K562 (cell line): ENCODE results near the gene KNDC1. TPM values are rescaled to one million over a fixed set of nuclear protein-coding genes. Genes with fewer than 3 reads are reported as not detected.

ENCODE experiments used
- ATAC-seq: fragments of 200-7000 bp; cut with Tn5 transposase; 3 replicates; pipeline ENCODE4 v1.9.1; 2020; ENCODE audit warnings: moderate library complexity
- BruUV-seq: library from RNA; stranded (reverse); fragments of 400-500 nt; replicated peaks from 2 replicates; lab custom pipeline; 2021; lab: Mats Ljungman, UMichigan
- CTCF ChIA-PET: fragments of 300-600 bp; formaldehyde crosslinking; extraction: SDS; loops from one replicate; lab custom pipeline; 2021; ENCODE audit warnings: low intra/inter-chr PET ratio; lab: Yijun Ruan, JAX
- POLR2A ChIA-PET: fragments of 300-600, 350-650 bp; sonication (Branson Sonifier 250); formaldehyde crosslinking; extraction: SDS; loops from one replicate; lab custom pipeline; 2021; ENCODE audit warnings: antibody characterized with exemption, inconsistent platforms; lab: Yijun Ruan, JAX
- DNase-seq, 4 experiments: peaks; one replicate each; pipeline versions ENCODE4 v3.0.0 to v3.0.0-alpha.2; 2011 to 2018; ENCODE audit warnings: low spot score in 3 of 4, mixed read lengths in 3 of 4; ENCODE audit errors: extremely low read depth in 1 of 4
- FAIRE-seq: peaks from 2 replicates; lab custom pipeline; 2011; peaks lifted over from hg19 to GRCh38; lab: Jason Lieb, UNC
- H2AFZ ChIP-seq: 2 replicates; pipeline ENCODE4 v1.6.0; 2011; ENCODE audit warnings: low read depth, low read length, control low read depth, inconsistent platforms
- H3K27ac ChIP-seq: fragments of 200-600 bp; 3 replicates; pipeline ENCODE4 v1.8.0; 2011; ENCODE audit warnings: low read depth, mild to moderate bottlenecking, control low read depth, inconsistent platforms, low read length, moderate library complexity, mixed read lengths; ENCODE audit errors: extremely low read depth
- H3K27me3 ChIP-seq, 2 experiments: fragments of 300-600 bp in 1 of 2; 2 replicates in 1 of 2; 3 replicates in 1 of 2; pipeline versions ENCODE4 v1.6.0 to v1.8.0; 2011; ENCODE audit warnings: inconsistent platforms in 2 of 2, low read length in 2 of 2, mild to moderate bottlenecking in 1 of 2, mixed read lengths in 1 of 2, moderate library complexity in 1 of 2; ENCODE audit not compliant: control insufficient read depth in 2 of 2, insufficient read depth in 2 of 2
- H3K36me3 ChIP-seq: fragments of 300-600 bp; 3 replicates; pipeline ENCODE4 v1.8.0; 2011; ENCODE audit warnings: mild to moderate bottlenecking, low read length, inconsistent platforms; ENCODE audit not compliant: control insufficient read depth, insufficient read depth
- H3K4me1 ChIP-seq, 2 experiments: fragments of 200-600 bp in 1 of 2; replicated peaks in 1 of 2; 2 replicates in 1 of 2; 3 replicates in 1 of 2; pipeline versions ENCODE4 v1.5.1 to v1.8.0; 2011; ENCODE audit warnings: inconsistent platforms in 2 of 2, low read length in 2 of 2, mild to moderate bottlenecking in 1 of 2, mixed read lengths in 1 of 2, moderate library complexity in 1 of 2; ENCODE audit not compliant: control insufficient read depth in 2 of 2, insufficient read depth in 2 of 2
- H3K4me2 ChIP-seq: 2 replicates; pipeline ENCODE4 v1.6.1; 2011; ENCODE audit warnings: low read length, control low read depth, inconsistent platforms, mixed read lengths; ENCODE audit not compliant: insufficient read depth
- H3K4me3 ChIP-seq: fragments of 200-600 bp; sonication (generic), shearing (Covaris generic); 2 replicates; pipeline ENCODE4 v1.5.1; 2016; ENCODE audit warnings: control low read depth, inconsistent platforms
- H3K79me2 ChIP-seq: fragments of 200-600 bp; 3 replicates; pipeline ENCODE4 v1.8.0; 2011; ENCODE audit warnings: low read length, inconsistent platforms; ENCODE audit not compliant: control insufficient read depth, insufficient read depth
- H3K9ac ChIP-seq, 2 experiments: 2 replicates each; pipeline versions ENCODE4 v1.6.0 to v1.6.1; 2011; ENCODE audit warnings: low read depth in 2 of 2, low read length in 2 of 2, control low read depth in 1 of 2, inconsistent platforms in 1 of 2, mild to moderate bottlenecking in 1 of 2, mixed read lengths in 1 of 2; ENCODE audit not compliant: insufficient read depth in 1 of 2
- H3K9me1 ChIP-seq: one replicate; pipeline ENCODE4 v1.6.0; 2011; ENCODE audit warnings: inconsistent platforms, mild to moderate bottlenecking, low read length, moderate library complexity; ENCODE audit not compliant: control insufficient read depth, insufficient read depth
- H3K9me3 ChIP-seq: replicated peaks from 2 replicates; pipeline ENCODE4 v1.5.1; 2011; ENCODE audit warnings: low read depth, low read length, inconsistent platforms; ENCODE audit not compliant: control insufficient read depth, insufficient read depth
- H4K20me1 ChIP-seq: replicated peaks from 2 replicates; pipeline ENCODE4 v1.6.1; 2011; ENCODE audit warnings: low read length, inconsistent platforms, mixed read lengths; ENCODE audit not compliant: control insufficient read depth, insufficient read depth
- CC2D1A ChIP-seq: fragments of 450-650 bp; IDR thresholded peaks from 2 replicates; pipeline ENCODE4 v1.6.1; 2017; ENCODE audit warnings: mild to moderate bottlenecking
- PHTF2 ChIP-seq: fragments of 250-450 bp; sonication (Bioruptor Pico); IDR thresholded peaks from 2 replicates; pipeline ENCODE4 v1.5.0; 2021; ENCODE audit warnings: mild to moderate bottlenecking
- SIN3B ChIP-seq: fragments of 450-650 bp; IDR thresholded peaks from 2 replicates; pipeline ENCODE4 v1.6.1; 2017; ENCODE audit warnings: low read depth, mild to moderate bottlenecking, moderate library complexity
- SRSF3 ChIP-seq: fragments of 200-400 bp; formaldehyde crosslinking; IDR thresholded peaks from 2 replicates; pipeline ENCODE4 v1.6.1; 2016; ENCODE audit warnings: mild to moderate bottlenecking, low read length, moderate library complexity; ENCODE audit not compliant: insufficient read depth
- ZNF699 ChIP-seq: fragments of 250-450 bp; sonication (Bioruptor Pico); IDR thresholded peaks from 2 replicates; pipeline ENCODE4 v1.8.0; 2021; ENCODE audit warnings: mild to moderate bottlenecking, moderate library complexity; ENCODE audit not compliant: insufficient replicate concordance
- WGBS: fragments of 100-300 bp; shearing (Covaris generic); methylation state at CpG from one replicate; pipeline ENCODE4 v1.1.6; 2016; ENCODE audit warnings: low coverage, mixed read lengths; ENCODE audit not compliant: insufficient coverage; ENCODE audit errors: missing lambda C conversion rate; 5-methylcytosine and 5-hydroxymethylcytosine counted together
- in situ Hi-C: fragments of 300-500 bp; cut with MboI; formaldehyde crosslinking; loops from 4 replicates; pipeline ENCODE4 v1.15.0; 2018; ENCODE audit warnings: inconsistent platforms, mixed read lengths
- intact Hi-C: fragments of 100-400 bp; cut with micrococcal nuclease; formaldehyde crosslinking; loops from 2 replicates; pipeline ENCODE4 v1.14.2; 2022
- polyA plus RNA-seq, 8 experiments: library from polyadenylated mRNA; depleted of rRNA in 4 of 8; stranded (reverse) in 5 of 8; unstranded in 3 of 8; fragments of >200 nt; fragmentation: Nextera tagmentation in 2 of 8; fragmentation: Illumina TruSeq in 1 of 8; extraction: Ambion mirVana in 2 of 8; extraction: Trizol in 1 of 8; gene quantifications; 2 replicates each; pipeline versions ENCODE4 v1.2.1 to v1.2.3, GENCODE V29; 2011 to 2014; ENCODE audit warnings: inconsistent platforms in 1 of 8, missing spikeins in 1 of 8
- total RNA-seq, 7 experiments: library from RNA; depleted of rRNA in 6 of 7; stranded (reverse); fragments of >200 nt in 6 of 7; fragmentation: Illumina TruSeq in 2 of 7; extraction: Trizol in 2 of 7; gene quantifications; 2 replicates each; pipeline versions ENCODE4 v1.2.1 to v1.2.3, GENCODE V29; 2011 to 2021; ENCODE audit warnings: low replicate concordance in 1 of 7
- TF ChIP-seq, protein P1 (sequence below): fragments of 450-650 bp; conservative IDR thresholded peaks from 2 replicates; pipeline ENCODE4 v1.6.1; 2016; ENCODE audit warnings: missing genetic modification characterization, low read depth, mild to moderate bottlenecking, control low read depth, missing compliant biosample characterization
- TF ChIP-seq, protein P2 (sequence below): sonication (generic); formaldehyde crosslinking; IDR thresholded peaks from 2 replicates; pipeline ENCODE4 v1.8.0; 2022; ENCODE audit warnings: missing genetic modification reagents, mild to moderate bottlenecking, borderline replicate concordance
- TF ChIP-seq, protein P3 (sequence below): sonication (generic); formaldehyde crosslinking; IDR thresholded peaks from 2 replicates; pipeline ENCODE4 v1.8.1; 2023; ENCODE audit warnings: mild to moderate bottlenecking, missing genetic modification reagents
- TF ChIP-seq, protein P4 (sequence below): sonication (generic); formaldehyde crosslinking; IDR thresholded peaks from 2 replicates; pipeline ENCODE4 v1.8.0; 2022; ENCODE audit warnings: mild to moderate bottlenecking, missing genetic modification reagents, borderline replicate concordance
- TF ChIP-seq, protein P5 (sequence below), 3 experiments: fragments of 200-800 bp in 1 of 3; sonication (Bioruptor generic) in 1 of 3; sonication (generic) in 1 of 3; formaldehyde crosslinking in 1 of 3; IDR thresholded peaks; 2 replicates each; pipeline versions ENCODE4 v1.6.1 to v1.8.0; 2016 to 2022; ENCODE audit warnings: mild to moderate bottlenecking in 2 of 3, missing compliant biosample characterization in 2 of 3, missing genetic modification characterization in 2 of 3, missing genetic modification reagents in 1 of 3

KNDC1 gene
- total and polyA plus RNA-seq, 9 of the 15 experiments (the other 6 are each of a cell fraction or from before 2014, with no cell fraction given): 0.07 to 0.26 (median 0.11) TPM; not detected in 6

DNA sequence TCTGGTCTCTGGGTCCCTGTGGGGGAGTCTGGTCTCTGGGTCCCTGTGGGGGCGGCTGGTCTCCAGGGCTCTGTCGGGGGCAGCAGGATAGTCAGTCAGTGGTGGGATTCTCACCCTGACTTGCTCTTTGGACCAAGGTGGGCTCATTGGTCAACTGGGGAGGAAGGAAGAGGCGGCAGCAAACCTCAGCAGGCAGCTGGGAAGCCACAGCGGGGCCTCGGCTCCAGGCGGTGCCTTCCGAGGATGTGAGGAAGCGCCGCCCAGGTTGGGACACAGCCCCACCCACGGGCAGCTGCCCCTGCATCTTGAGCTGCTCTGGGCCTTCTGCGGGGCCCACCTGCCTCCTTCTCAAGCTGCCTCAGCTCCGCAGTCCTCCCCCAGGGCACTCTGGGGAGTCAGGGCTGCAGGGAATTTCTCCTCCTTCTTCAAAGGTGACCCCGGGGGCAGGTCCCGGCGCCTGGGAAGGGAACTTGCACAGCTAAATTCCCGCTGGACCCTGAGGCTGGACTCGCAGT, 20.4 kb upstream of the KNDC1 start (continued):
- TF ChIP-seq, protein P1, sequence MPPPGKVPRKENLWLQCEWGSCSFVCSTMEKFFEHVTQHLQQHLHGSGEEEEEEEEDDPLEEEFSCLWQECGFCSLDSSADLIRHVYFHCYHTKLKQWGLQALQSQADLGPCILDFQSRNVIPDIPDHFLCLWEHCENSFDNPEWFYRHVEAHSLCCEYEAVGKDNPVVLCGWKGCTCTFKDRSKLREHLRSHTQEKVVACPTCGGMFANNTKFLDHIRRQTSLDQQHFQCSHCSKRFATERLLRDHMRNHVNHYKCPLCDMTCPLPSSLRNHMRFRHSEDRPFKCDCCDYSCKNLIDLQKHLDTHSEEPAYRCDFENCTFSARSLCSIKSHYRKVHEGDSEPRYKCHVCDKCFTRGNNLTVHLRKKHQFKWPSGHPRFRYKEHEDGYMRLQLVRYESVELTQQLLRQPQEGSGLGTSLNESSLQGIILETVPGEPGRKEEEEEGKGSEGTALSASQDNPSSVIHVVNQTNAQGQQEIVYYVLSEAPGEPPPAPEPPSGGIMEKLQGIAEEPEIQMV: no peak

DNA sequence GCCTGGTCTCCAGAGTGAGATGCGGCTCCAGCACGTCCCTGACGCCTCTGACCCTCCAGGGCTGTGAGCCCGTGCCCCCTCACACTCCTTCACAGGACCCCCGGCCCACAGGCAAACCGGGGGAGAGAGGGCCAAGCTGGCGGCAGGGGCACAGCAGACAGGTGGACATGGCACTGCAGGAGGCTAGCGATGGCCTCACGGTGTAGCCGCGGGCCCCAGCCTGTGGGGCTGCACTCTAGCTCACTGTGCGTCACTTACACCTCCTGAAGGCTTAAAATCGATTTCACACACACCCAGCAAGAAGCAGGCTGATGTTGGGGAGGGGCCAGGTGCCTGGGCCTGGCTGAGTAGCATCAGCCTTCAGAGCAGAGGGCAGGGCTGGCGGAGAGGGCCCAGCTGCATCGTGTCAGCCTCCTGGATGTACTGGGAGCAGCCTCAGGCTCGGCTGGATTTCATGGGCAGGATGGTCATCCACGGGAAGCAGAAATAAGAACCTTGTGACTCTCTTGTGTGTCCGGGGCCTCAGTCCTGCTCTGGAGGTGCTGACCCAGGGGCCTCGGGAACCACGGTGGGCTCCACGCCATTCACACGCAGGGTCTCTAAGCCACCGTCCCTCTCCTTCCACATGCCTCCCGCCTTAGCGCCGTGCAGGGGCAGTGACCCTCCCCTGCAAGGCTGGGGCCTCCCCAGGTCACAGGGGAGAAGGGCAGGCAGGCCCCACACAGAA, 19.4 kb upstream of the KNDC1 start:
- no peaks in the 10 kb centered on the region for H3K79me2 ChIP-seq
- peaks cover 0 to 16% of the 10 kb centered on the region in 2 experiments; a peak in 2 of 5 replicates for H3K27me3 ChIP-seq
- POLR2A ChIA-PET: no interaction called here
- no TSS peak for BruUV-seq
- no peak overlapping the region for H3K9ac ChIP-seq
- H2AFZ ChIP-seq: no peak overlapping the region
- no peak overlapping the region for H3K4me2 ChIP-seq
- no peaks in the 10 kb centered on the region for H4K20me1 ChIP-seq
- no peak for ATAC-seq
- H3K4me3 ChIP-seq: no peak overlapping the region
- H3K9me3 ChIP-seq: no peaks in the 10 kb centered on the region
- no peaks in the 10 kb centered on the region for H3K9me1 ChIP-seq
- H3K4me1 ChIP-seq: peaks cover 10 to 26% of the 10 kb centered on the region in 2 experiments; a peak in 4 of 5 replicates
- WGBS: 17% methylated on average over 9 of the region's 26 CpGs
- FAIRE-seq: no peak
- in situ Hi-C loops: loop anchor here (5.0 kb wide), 1 partner anchor 167 kb away; the partner anchor contains the start of genes TUBGCP2 and ZNF511
- CTCF ChIA-PET: no interaction called here
- H3K36me3 ChIP-seq: no peaks in the 10 kb centered on the region
- no peak overlapping the region for H3K27ac ChIP-seq
- DNase-seq: no peak
- intact Hi-C loops: loop anchor here (5.0 kb wide), 1 partner anchor 107 kb away; no protein-coding TSS in a partner anchor
- TF ChIP-seq ZNF699 (CRISPR knock-in tag): no peak
- TF ChIP-seq, protein P2, sequence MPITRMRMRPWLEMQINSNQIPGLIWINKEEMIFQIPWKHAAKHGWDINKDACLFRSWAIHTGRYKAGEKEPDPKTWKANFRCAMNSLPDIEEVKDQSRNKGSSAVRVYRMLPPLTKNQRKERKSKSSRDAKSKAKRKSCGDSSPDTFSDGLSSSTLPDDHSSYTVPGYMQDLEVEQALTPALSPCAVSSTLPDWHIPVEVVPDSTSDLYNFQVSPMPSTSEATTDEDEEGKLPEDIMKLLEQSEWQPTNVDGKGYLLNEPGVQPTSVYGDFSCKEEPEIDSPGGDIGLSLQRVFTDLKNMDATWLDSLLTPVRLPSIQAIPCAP: no peak
- no peak for TF ChIP-seq SIN3B
- TF ChIP-seq, protein P3, sequence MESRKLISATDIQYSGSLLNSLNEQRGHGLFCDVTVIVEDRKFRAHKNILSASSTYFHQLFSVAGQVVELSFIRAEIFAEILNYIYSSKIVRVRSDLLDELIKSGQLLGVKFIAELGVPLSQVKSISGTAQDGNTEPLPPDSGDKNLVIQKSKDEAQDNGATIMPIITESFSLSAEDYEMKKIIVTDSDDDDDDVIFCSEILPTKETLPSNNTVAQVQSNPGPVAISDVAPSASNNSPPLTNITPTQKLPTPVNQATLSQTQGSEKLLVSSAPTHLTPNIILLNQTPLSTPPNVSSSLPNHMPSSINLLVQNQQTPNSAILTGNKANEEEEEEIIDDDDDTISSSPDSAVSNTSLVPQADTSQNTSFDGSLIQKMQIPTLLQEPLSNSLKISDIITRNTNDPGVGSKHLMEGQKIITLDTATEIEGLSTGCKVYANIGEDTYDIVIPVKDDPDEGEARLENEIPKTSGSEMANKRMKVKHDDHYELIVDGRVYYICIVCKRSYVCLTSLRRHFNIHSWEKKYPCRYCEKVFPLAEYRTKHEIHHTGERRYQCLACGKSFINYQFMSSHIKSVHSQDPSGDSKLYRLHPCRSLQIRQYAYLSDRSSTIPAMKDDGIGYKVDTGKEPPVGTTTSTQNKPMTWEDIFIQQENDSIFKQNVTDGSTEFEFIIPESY (CRISPR knock-in tag): no peak
- TF ChIP-seq PHTF2 (CRISPR knock-in tag): no peak
- TF ChIP-seq CC2D1A: no peak
- TF ChIP-seq SRSF3: no peak
- TF ChIP-seq, protein P4, sequence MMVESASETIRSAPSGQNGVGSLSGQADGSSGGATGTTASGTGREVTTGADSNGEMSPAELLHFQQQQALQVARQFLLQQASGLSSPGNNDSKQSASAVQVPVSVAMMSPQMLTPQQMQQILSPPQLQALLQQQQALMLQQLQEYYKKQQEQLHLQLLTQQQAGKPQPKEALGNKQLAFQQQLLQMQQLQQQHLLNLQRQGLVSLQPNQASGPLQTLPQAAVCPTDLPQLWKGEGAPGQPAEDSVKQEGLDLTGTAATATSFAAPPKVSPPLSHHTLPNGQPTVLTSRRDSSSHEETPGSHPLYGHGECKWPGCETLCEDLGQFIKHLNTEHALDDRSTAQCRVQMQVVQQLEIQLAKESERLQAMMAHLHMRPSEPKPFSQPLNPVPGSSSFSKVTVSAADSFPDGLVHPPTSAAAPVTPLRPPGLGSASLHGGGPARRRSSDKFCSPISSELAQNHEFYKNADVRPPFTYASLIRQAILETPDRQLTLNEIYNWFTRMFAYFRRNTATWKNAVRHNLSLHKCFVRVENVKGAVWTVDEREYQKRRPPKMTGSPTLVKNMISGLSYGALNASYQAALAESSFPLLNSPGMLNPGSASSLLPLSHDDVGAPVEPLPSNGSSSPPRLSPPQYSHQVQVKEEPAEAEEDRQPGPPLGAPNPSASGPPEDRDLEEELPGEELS (CRISPR knock-in tag): no peak
- TF ChIP-seq, protein P5, sequence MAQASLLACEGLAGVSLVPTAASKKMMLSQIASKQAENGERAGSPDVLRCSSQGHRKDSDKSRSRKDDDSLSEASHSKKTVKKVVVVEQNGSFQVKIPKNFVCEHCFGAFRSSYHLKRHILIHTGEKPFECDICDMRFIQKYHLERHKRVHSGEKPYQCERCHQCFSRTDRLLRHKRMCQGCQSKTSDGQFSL (CRISPR knock-in tag; IDR thresholded peaks at IDR 0.05): no peak
- TF ChIP-seq, protein P5 (tag; IDR thresholded peaks at IDR 0.05): no peak
